Coronary artery (tissue), 2 donors: ENCODE results near the gene TGFBR3.

Experiments
- DNase-seq: peaks from one replicate; pipeline ENCODE4 v3.0.0-alpha.2; 2017; ENCODE audit warnings: low spot score
- H3K27ac ChIP-seq, 2 donors: fragments of 200-600 bp; sonication (generic); one replicate each; pipeline ENCODE4 v1.5.1; 2016 to 2019
- H3K4me3 ChIP-seq: fragments of 200-600 bp; sonication (generic); 2 replicates; pipeline ENCODE4 v1.5.1; 2016; ENCODE audit warnings: mild to moderate bottlenecking, moderate library complexity
- CTCF ChIP-seq: fragments of 200-600 bp; sonication (generic); IDR thresholded peaks from one replicate; pipeline ENCODE4 v1.5.1; 2019; ENCODE audit warnings: antibody characterized with exemption

The TGFBR3 gene

GRCh38 chr1:91916811-91917460 lies 31.0 kb upstream of the TGFBR3 start:
- H3K27ac ChIP-seq, result no peak overlapping the region
- no peak for TF ChIP-seq CTCF

GRCh38 chr1:91916046-91916445 lies 30.1 kb upstream of the TGFBR3 start:
- no peak for DNase-seq
- no peak for TF ChIP-seq CTCF
- no peak overlapping the region for H3K4me3 ChIP-seq
- H3K27ac ChIP-seq, result no peak overlapping the region

More at GRCh38 chr1:91916811-91917460, 31.0 kb upstream of the TGFBR3 start:
- H3K4me3 ChIP-seq, result no peak overlapping the region
- no peak for DNase-seq

GRCh38 chr1:91913018-91913417 lies 27.1 kb upstream of the TGFBR3 start:
- DNase-seq, result no peak
- H3K27ac ChIP-seq, result no peak overlapping the region
- TF ChIP-seq CTCF, result no peak
- H3K4me3 ChIP-seq, result no peak overlapping the region

GRCh38 chr1:91912266-91912665 lies 26.3 kb upstream of the TGFBR3 start:
- Histone ChIP-seq H3K4me3 (no peak overlapping the region), H3K27ac (no peak overlapping the region)
- no peak for TF ChIP-seq CTCF
- DNase-seq, result no peak

GRCh38 chr1:91901231-91901630 lies 15.3 kb upstream of the TGFBR3 start:
- Histone ChIP-seq H3K4me3 (no peak overlapping the region), H3K27ac (no peak overlapping the region)
- no peak for TF ChIP-seq CTCF
- no peak for DNase-seq

- H3K4me3 ChIP-seq, result no peak overlapping the region
- no peak for DNase-seq
- TF ChIP-seq CTCF, result no peak
- H3K27ac ChIP-seq, result no peak overlapping the region
Measured at GRCh38 chr1:91900562-91900961, 14.6 kb upstream of the TGFBR3 start.

GRCh38 chr1:91897016-91897415 lies 11.1 kb upstream of the TGFBR3 start:
- H3K27ac ChIP-seq, result no peak overlapping the region
- no peak for TF ChIP-seq CTCF
- no peak for DNase-seq
- no peak overlapping the region for H3K4me3 ChIP-seq
